BJ (cell line): ENCODE results near the gene EPHA6. TPM values are rescaled to one million over a fixed set of nuclear protein-coding genes. Genes with fewer than 3 reads are reported as not detected.

Experiments used
- CTCF ChIA-PET: fragments of 350-600 bp; formaldehyde crosslinking; extraction: SDS; loops from one replicate; lab custom pipeline; 2021; ENCODE audit warnings: antibody characterized with exemption, inconsistent platforms; lab: Yijun Ruan, JAX
- POLR2A ChIA-PET: fragments of 300-600 bp; sonication (Branson Sonifier 250); formaldehyde crosslinking; extraction: SDS; loops from one replicate; lab custom pipeline; 2021; ENCODE audit warnings: antibody characterized with exemption; lab: Charles Lee
- DNase-seq: peaks from one replicate; pipeline ENCODE4 v3.0.0-alpha.2; 2011; ENCODE audit warnings: low read depth
- H3K27me3 ChIP-seq: 2 replicates; pipeline ENCODE4 v1.6.0; 2011; ENCODE audit warnings: low read length; ENCODE audit not compliant: control insufficient read depth, insufficient read depth
- H3K36me3 ChIP-seq: 2 replicates; pipeline ENCODE4 v1.5.1; 2011; ENCODE audit warnings: low read length; ENCODE audit not compliant: control insufficient read depth, insufficient read depth
- H3K4me3 ChIP-seq: 2 replicates; pipeline ENCODE4 v1.5.1; 2011; ENCODE audit warnings: low read depth, mild to moderate bottlenecking, control low read depth, low read length
- polyA plus RNA-seq: library from polyadenylated mRNA; depleted of rRNA; stranded (reverse); fragments of >200 nt; gene quantifications from 2 replicates; pipeline ENCODE4 v1.2.3, GENCODE V29; 2011
- TF ChIP-seq, protein P1 (sequence below): IDR thresholded peaks from 2 replicates; pipeline ENCODE4 v1.5.1; 2011; ENCODE audit warnings: low read depth, mild to moderate bottlenecking, control low read depth, inconsistent platforms, low read length, moderate library complexity; ENCODE audit not compliant: insufficient read depth

The EPHA6 gene
- polyA plus RNA-seq, 1 experiment, result not detected

GRCh38 chr3:96959901-96960641, 145.7 kb downstream of the EPHA6 start:
- H3K4me3 ChIP-seq, result no peak overlapping the region
- DNase-seq, result no peak
- ChIA-PET CTCF (interaction anchor here (1.0 kb wide), 1 partner anchor 11 kb away, joined by 3 read pairs; no protein-coding TSS in a partner anchor), POLR2A (no interaction called here)
- H3K36me3 ChIP-seq, result no peaks in the 10 kb centered on the region
- TF ChIP-seq, protein P1, sequence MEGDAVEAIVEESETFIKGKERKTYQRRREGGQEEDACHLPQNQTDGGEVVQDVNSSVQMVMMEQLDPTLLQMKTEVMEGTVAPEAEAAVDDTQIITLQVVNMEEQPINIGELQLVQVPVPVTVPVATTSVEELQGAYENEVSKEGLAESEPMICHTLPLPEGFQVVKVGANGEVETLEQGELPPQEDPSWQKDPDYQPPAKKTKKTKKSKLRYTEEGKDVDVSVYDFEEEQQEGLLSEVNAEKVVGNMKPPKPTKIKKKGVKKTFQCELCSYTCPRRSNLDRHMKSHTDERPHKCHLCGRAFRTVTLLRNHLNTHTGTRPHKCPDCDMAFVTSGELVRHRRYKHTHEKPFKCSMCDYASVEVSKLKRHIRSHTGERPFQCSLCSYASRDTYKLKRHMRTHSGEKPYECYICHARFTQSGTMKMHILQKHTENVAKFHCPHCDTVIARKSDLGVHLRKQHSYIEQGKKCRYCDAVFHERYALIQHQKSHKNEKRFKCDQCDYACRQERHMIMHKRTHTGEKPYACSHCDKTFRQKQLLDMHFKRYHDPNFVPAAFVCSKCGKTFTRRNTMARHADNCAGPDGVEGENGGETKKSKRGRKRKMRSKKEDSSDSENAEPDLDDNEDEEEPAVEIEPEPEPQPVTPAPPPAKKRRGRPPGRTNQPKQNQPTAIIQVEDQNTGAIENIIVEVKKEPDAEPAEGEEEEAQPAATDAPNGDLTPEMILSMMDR, result no peak
- no peaks in the 10 kb centered on the region for H3K27me3 ChIP-seq

GRCh38 chr3:96960661-96961330, 146.4 kb downstream of the EPHA6 start:
- Histone ChIP-seq H3K27me3 (no peaks in the 10 kb centered on the region), H3K36me3 (no peaks in the 10 kb centered on the region), H3K4me3 (no peak overlapping the region)
- ChIA-PET CTCF (no interaction called here), POLR2A (no interaction called here)
- no peak for DNase-seq
- TF ChIP-seq, protein P1, result no peak

GRCh38 chr3:96961576-96961975, 147.2 kb downstream of the EPHA6 start:
- no peak for DNase-seq
- H3K27me3 ChIP-seq, result no peaks in the 10 kb centered on the region
- H3K4me3 ChIP-seq, result no peak overlapping the region
- CTCF ChIA-PET, result no interaction called here
- H3K36me3 ChIP-seq, result no peaks in the 10 kb centered on the region
- POLR2A ChIA-PET, result no interaction called here
- TF ChIP-seq, protein P1, result no peak

GRCh38 chr3:96966181-96966929, 152.0 kb downstream of the EPHA6 start:
- H3K4me3 ChIP-seq, result no peak overlapping the region
- TF ChIP-seq, protein P1, result no peak
- POLR2A ChIA-PET, result no interaction called here
- no peak for DNase-seq
- CTCF ChIA-PET, result no interaction called here
- no peaks in the 10 kb centered on the region for H3K27me3 ChIP-seq
- H3K36me3 ChIP-seq, result no peaks in the 10 kb centered on the region

GRCh38 chr3:96970211-96970610, 155.8 kb downstream of the EPHA6 start:
- DNase-seq, result no peak
- ChIA-PET CTCF (no interaction called here), POLR2A (no interaction called here)
- Histone ChIP-seq H3K4me3 (no peak overlapping the region), H3K36me3 (no peaks in the 10 kb centered on the region), H3K27me3 (no peaks in the 10 kb centered on the region)
- TF ChIP-seq, protein P1, result no peak
